ENCODE results near the gene WEE1.
"Not testable (repeated sequence)": the region's sequence is repeated elsewhere in the genome, so short reads cannot be mapped to it uniquely, and the experiment has no call there.

The WEE1 gene

GRCh38 chr11:9616858-9617257 lies 43.4 kb downstream of the WEE1 start:
- H3K4me3 ChIP-seq (ENCODE audit: low read depth, low read length) = no peak overlapping the region
- TF ChIP-seq CTCF (IDR thresholded peaks at IDR 0.05; ENCODE audit: low read depth, low read length) = no peak

GRCh38 chr11:9617940-9618339 lies 44.5 kb downstream of the WEE1 start:
- H3K4me3 ChIP-seq (ENCODE audit: low read depth, low read length) = no peak overlapping the region
- no peak for TF ChIP-seq CTCF (IDR thresholded peaks at IDR 0.05; ENCODE audit: low read depth, low read length)

- H3K4me3 ChIP-seq (ENCODE audit: low read depth, low read length) = no peak overlapping the region
- TF ChIP-seq CTCF (IDR thresholded peaks at IDR 0.05; ENCODE audit: low read depth, low read length) = no peak
These were observed 45.5 kb downstream of the WEE1 start for GRCh38 chr11:9619004-9619403.

GRCh38 chr11:9619971-9620370 lies 46.5 kb downstream of the WEE1 start:
- TF ChIP-seq CTCF (IDR thresholded peaks at IDR 0.05; ENCODE audit: low read depth, low read length) = no peak
- no peak overlapping the region for H3K4me3 ChIP-seq (ENCODE audit: low read depth, low read length)

GRCh38 chr11:9622353-9622752 lies 48.9 kb downstream of the WEE1 start:
- H3K4me3 ChIP-seq (ENCODE audit: low read depth, low read length) = not testable (repeated sequence)

GRCh38 chr11:9623053-9623452 lies 49.6 kb downstream of the WEE1 start:
- H3K4me3 ChIP-seq (ENCODE audit: low read depth, low read length) = not testable (repeated sequence)

- H3K4me3 ChIP-seq (ENCODE audit: low read depth, low read length) = no peak overlapping the region
- TF ChIP-seq CTCF (IDR thresholded peaks at IDR 0.05; ENCODE audit: low read depth, low read length) = no peak
These were observed 51.0 kb downstream of the WEE1 start for GRCh38 chr11:9624448-9624847.

GRCh38 chr11:9625162-9625561 lies 51.7 kb downstream of the WEE1 start:
- no peak for TF ChIP-seq CTCF (IDR thresholded peaks at IDR 0.05; ENCODE audit: low read depth, low read length)
- H3K4me3 ChIP-seq (ENCODE audit: low read depth, low read length) = no peak overlapping the region

- TF ChIP-seq CTCF (IDR thresholded peaks at IDR 0.05; ENCODE audit: low read depth, low read length) = no peak
These were observed 52.3 kb downstream of the WEE1 start for GRCh38 chr11:9625728-9626127.

More at GRCh38 chr11:9625728-9626127, 52.3 kb downstream of the WEE1 start:
- H3K4me3 ChIP-seq (ENCODE audit: low read depth, low read length) = no peak overlapping the region
